Upper lobe of left lung (tissue), 4 donors: Measurements from ENCODE around the gene MTG1.

ENCODE experiments used
- CTCF ChIP-seq, 6 experiments: fragments of 450-650 bp in 4 of 6; fragments of 200-600 bp in 2 of 6; sonication (generic) in 2 of 6; IDR thresholded peaks; one replicate each; pipeline ENCODE4 v1.5.1; 2016 to 2019; ENCODE audit warnings: antibody characterized with exemption in 6 of 6
- EP300 ChIP-seq, 4 donors: sonication (generic); formaldehyde crosslinking; IDR thresholded peaks; one replicate each; pipeline ENCODE4 v1.5.1; 2017; ENCODE audit warnings: antibody characterized with exemption in 4 of 4, control low read depth in 2 of 4

- TF ChIP-seq CTCF (IDR thresholded peaks at IDR 0.05) (no peak), EP300 (IDR thresholded peaks at IDR 0.05) (no peak)
Observed at GRCh38 chr10:133458021-133458709, 64.2 kb downstream of the MTG1 start.
